NCI-H774 (cell line): ENCODE measurements around the gene KPRP.

Experiments
- DNase-seq: peaks from one replicate; lab custom pipeline; 2025; lab: John Stamatoyannopoulos, UW

The KPRP gene

DNA sequence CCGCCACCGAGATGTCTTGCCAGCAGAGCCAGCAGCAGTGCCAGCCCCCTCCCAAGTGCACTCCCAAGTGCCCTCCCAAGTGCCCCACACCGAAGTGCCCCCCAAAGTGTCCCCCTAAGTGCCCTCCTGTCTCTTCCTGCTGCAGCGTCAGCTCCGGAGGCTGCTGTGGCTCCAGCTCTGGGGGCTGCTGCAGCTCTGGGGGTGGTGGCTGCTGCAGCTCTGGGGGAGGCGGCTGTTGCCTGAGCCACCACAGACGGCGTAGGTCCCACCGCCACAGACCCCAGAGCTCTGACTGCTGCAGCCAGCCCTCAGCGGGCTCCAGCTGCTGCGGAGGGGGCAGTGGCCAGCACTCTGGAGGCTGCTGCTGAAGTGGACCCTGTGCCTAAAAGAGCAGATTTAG is 18.5 kb downstream of the KPRP start:
- DNase-seq: no peak

GRCh38 chr1:152777510-152778137 is 19.8 kb downstream of the KPRP start:
- no peak for DNase-seq

DNA sequence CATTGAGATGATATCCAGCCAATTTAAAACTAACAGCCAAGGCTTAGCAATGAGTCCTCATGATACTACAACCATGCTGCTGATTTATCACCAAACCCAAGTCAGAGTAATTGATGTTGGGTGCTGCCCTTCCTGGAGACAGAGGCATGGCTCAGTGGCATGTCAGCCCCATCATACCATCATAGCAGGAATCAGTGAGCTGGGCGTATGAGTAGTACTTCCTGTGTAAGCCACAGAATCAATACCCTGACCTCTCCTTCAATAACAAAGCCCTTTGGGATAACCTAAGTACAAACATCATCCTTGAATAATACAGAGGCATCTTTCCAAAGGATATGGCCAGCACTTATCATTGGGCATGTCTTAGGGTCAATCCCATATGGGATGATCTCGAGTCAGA is 25.3 kb downstream of the KPRP start:
- no peak for DNase-seq

- no peak for DNase-seq
Observed at GRCh38 chr1:152786077-152786476, 28.3 kb downstream of the KPRP start, which contains the start of gene LCE1E. LCE1E (plus strand) TSS chr1:152786257; CDS start chr1:152787300, 1,043 bp downstream.

DNA sequence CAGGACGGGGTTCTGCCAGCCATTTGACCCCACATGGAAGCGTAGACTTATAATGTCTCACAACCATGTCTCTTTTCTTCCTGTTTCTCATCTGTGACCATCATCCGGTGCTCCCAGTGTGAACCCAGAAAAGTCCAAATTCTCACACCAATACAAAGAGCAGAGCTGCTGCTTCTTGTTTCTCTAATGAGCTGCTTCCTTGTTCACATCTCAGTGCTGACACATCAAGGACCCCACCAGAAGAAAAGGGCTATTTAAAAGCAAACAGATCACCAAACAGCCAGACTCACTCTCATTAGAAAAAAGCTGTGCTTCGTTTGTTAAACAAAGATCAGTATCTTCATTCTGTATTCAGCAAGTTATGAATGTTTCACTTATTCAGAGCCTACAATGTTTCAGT is 37.9 kb downstream of the KPRP start:
- no peak for DNase-seq

DNA sequence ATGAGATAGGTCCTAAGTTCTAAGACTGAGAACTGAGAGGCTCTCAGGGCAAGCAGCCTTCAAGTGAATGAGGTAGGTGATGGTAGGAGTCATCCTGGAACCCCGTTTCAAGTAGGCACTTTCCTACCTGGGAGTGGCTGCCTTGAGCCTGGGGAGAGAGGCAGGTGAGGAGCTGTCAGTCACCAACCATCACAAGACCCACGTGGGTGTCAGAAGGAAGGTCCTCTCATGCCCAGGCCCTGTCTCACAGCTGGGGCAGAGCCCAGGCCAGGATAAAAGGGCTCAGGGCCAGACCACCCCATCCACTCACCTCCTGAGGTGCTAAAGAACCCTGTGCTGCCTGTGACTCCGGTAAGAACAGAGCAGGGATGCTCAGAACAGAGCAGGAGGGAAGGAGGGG is 38.6 kb downstream of the KPRP start, which contains the start of gene LCE1D:
LCE1D (plus strand) TSS at position 301 of the 400 bp plus-strand sequence. CDS start 1,074 bp downstream, outside the sequence.
- no peak for DNase-seq

GRCh38 chr1:152801333-152801732 is 43.5 kb downstream of the KPRP start:
- no peak for DNase-seq

DNA sequence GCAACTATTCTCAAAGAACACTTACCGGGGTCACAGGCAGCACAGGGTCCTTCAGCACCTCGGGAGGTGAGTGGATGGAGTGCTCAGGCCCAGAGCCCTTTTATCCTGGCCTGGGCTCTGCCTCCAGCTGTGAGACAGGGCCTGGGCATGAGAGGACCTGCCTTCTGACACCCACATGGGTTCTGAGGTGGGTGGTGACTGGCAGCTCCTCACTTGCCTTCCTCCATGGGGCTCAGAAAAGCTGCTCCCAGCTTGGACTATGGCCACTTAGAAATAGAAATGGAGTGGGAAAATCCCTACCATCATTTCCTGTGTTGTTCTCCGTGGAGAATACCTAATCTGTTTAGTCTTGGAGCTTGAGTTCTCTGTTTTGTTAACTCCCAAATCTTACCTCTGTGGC is 48.8 kb downstream of the KPRP start, which contains the start of gene LCE1C:
LCE1C (minus strand) TSS at position 76 of the 400 bp plus-strand sequence. CDS start 1,173 bp downstream, outside the sequence.
- DNase-seq: no peak

GRCh38 chr1:152811050-152811449 is 53.2 kb downstream of the KPRP start:
- no peak for DNase-seq
